HFF-Myc (cell line): ENCODE data around the gene GLG1.

Experiments used
- DNase-seq: peaks from one replicate; pipeline ENCODE4 v3.0.0-alpha.2; 2011; ENCODE audit warnings: low read depth; ENCODE audit errors: extremely low read depth
- H3K4me3 ChIP-seq: replicated peaks from 2 replicates; pipeline ENCODE4 v1.5.1; 2011; ENCODE audit warnings: low read depth, mild to moderate bottlenecking, control low read depth, low read length
- TF ChIP-seq, protein P1 (sequence below): IDR thresholded peaks from 2 replicates; pipeline ENCODE4 v1.5.1; 2012; ENCODE audit warnings: mild to moderate bottlenecking, low read depth, low read length, control low read depth; ENCODE audit errors: missing control alignments

Gene GLG1

DNA sequence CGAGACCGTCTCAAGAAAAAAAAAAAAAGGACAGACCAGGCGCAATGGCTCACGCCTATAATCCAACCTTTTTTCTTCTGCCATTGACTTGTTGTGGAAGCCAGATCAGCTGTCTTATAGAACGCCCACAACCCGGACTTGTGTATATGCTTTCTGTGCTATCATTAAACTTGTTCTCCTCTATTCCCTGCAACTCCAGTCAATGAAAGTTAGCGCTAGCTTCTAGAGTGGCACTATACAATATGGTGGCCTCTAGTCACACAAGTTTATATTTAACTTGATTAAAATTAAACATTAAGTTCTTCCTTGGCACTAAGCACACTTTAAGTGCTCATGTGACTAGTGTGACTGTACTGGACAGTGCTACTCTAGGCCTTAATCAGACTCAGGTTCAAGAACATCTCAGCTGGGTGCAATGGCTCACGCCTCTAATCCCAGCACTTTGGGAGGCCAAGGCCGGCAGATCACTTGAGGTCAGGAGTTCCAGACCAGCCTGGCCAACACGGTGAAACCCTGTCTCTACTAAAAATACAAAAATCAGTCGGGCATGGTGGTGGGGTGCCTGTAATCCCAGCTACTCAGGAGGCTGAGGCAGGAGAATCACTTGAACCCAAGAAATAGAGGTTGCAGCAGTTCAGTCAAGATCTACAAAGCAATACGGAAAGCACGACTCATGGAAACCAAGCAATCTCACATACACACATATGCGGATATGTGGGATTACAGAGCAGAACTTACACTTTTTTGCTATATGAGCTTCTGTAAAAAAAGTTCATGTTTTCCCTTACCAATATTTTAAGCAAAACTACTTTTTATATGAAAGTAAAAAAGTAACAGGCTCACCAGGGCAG, 18.8 kb upstream of the GLG1 start:
- no peak overlapping the region for H3K4me3 ChIP-seq
- TF ChIP-seq, protein P1, sequence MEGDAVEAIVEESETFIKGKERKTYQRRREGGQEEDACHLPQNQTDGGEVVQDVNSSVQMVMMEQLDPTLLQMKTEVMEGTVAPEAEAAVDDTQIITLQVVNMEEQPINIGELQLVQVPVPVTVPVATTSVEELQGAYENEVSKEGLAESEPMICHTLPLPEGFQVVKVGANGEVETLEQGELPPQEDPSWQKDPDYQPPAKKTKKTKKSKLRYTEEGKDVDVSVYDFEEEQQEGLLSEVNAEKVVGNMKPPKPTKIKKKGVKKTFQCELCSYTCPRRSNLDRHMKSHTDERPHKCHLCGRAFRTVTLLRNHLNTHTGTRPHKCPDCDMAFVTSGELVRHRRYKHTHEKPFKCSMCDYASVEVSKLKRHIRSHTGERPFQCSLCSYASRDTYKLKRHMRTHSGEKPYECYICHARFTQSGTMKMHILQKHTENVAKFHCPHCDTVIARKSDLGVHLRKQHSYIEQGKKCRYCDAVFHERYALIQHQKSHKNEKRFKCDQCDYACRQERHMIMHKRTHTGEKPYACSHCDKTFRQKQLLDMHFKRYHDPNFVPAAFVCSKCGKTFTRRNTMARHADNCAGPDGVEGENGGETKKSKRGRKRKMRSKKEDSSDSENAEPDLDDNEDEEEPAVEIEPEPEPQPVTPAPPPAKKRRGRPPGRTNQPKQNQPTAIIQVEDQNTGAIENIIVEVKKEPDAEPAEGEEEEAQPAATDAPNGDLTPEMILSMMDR = no peak

DNA sequence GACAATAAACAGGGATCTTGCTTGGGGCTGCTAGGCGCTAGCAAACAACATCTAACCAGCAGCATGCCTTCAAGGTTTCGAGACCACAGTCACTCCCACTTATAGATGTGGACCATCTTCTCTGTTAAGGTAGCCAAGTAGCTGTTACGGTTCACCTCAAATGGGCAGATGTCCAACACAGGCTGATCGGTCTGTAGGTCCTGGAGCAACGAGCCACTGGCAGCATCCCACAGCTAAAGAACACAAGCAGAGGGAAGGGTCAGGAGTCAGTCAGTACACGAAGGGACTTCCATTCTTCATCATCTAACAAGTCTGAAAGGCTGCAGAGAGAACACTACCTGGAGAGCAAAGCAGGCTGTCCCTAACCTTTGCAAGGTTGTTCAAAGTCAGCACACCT, 16.9 kb upstream of the GLG1 start:
- TF ChIP-seq, protein P1 = no peak
- no peak for DNase-seq
- H3K4me3 ChIP-seq = no peak overlapping the region

More for the DNA sequence above, 18.8 kb upstream of the GLG1 start:
- DNase-seq = no peak

DNA sequence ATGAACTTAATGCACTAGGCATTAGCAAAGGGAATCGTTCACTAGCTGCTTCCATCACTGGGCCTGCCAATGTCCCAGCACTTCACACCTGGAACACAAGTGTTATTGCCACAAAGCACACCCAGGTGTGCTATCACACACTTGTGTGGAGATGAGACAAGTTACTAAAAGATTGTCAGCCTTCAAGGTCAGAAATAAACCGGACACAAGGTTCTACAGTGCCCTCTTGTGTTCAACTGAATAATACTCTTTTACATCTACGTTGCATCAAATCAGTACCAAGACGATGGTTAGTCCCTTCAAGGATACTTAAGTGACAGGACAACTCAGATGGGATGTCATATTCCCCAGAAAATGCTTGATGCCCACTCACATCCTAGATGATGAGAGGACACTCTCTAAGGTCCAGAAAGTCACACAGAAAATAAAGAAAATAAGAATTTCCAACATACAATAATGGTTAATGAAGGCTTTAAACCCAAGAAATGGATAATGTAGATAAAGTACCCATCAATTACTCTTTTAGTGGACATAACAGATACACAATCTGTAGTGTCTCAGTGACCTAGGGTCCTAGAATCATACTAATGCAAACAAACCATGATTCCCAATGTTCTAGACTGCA, 16.4 kb upstream of the GLG1 start:
- DNase-seq = no peak
- no peak overlapping the region for H3K4me3 ChIP-seq
- TF ChIP-seq, protein P1 = peak; percentile 40

DNA sequence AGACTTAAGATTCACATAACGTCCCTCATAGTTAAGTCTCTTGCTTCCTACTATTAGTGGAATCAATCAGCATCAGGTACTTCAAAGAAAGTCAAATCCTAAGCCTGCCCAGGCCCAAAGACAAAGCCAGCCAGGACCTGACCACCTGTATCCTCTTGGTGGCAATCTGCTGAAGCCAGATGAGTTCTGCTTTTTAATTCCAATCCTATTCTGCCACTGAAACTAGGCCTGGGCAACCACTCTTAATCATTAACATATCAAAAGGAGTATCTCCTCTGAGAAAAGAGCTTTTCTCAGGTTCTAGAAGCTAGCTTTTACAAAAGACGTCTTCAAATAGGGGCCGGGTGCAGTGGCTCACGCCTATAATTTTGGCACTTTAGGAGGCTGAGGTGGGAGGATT, 15.1 kb upstream of the GLG1 start:
- H3K4me3 ChIP-seq = no peak overlapping the region
- TF ChIP-seq, protein P1 = no peak
- DNase-seq = no peak

DNA sequence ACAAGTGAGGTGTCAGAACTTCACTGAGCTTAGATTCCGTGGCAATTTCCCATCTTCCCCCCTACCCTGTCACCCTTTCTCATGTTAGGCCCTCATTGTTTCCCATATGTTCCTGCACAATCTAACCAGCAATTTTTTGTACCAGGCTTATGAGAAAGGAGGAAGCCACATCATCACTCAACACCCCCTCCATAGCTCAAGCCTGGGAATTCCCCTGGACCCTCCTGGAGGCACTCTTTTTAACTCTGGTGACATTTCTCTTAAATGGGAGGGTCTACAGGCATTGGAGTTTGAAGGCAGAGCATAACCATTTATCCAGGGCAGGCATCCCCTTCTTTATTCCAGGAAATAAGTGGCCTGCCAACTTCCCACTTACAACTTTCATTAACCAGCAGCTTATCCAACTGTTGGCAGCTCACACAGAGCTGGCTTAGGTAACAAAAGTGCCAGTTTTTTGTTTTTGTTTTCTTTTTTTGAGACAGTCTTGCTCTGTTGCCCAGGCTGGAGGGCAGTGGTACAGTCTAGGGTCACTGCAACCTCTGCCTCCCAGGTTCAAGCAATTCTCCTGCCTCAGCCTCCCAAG, 10.4 kb upstream of the GLG1 start:
- no peak for DNase-seq
- TF ChIP-seq, protein P1 = no peak
- no peak overlapping the region for H3K4me3 ChIP-seq

DNA sequence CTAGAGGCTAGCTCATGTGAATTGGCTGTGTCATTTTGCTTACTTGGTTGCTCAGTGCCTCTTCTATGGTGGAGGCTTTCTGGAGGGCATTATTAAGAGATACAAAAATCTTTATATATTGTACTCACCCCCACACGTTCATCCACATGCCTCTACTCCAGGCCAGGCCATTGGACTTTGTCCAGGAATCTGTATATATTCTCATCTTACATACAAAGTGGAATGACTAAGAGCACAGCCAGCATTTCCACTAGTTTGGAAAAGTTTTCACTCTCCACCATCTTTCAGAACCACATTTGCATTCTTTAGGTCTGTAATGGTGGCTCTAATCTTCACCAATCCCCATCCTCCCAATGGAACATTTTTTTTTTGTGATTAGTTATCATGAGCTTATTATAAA, 4.8 kb upstream of the GLG1 start:
- H3K4me3 ChIP-seq = no peak overlapping the region
- TF ChIP-seq, protein P1 = no peak
- no peak for DNase-seq
